GM23248 (cell line): Measurements from ENCODE around the gene ADSS1. TPM values are rescaled to one million over a fixed set of nuclear protein-coding genes. Genes with fewer than 3 reads are reported as not detected.
A peak's percentile ranks its signal among the peaks of the same experiment; 100 is the strongest.

Experiments
- DNase-seq: peaks from one replicate; pipeline ENCODE4 v3.0.0-alpha.2; 2015
- H2AFZ ChIP-seq: fragments of 200-600 bp; sonication (generic); 2 replicates; pipeline ENCODE4 v1.6.1; 2016; ENCODE audit warnings: antibody characterized with exemption
- H3F3A ChIP-seq: fragments of 200-600 bp; sonication (generic); 2 replicates; pipeline ENCODE4 v1.6.1; 2016; ENCODE audit warnings: mild to moderate bottlenecking, antibody characterized with exemption, mixed run types; ENCODE audit not compliant: insufficient read depth
- H3K27ac ChIP-seq: fragments of 200-600 bp; sonication (generic); 2 replicates; pipeline ENCODE4 v1.5.1; 2016; ENCODE audit warnings: mild to moderate bottlenecking
- H3K27me3 ChIP-seq: fragments of 200-600 bp; sonication (generic); replicated peaks from 2 replicates; pipeline ENCODE4 v1.6.1; 2016; ENCODE audit warnings: mild to moderate bottlenecking; ENCODE audit not compliant: insufficient read depth
- H3K36me3 ChIP-seq: fragments of 200-600 bp; sonication (generic); 2 replicates; pipeline ENCODE4 v1.6.1; 2016; ENCODE audit warnings: low read depth, mild to moderate bottlenecking
- H3K4me1 ChIP-seq: fragments of 200-600 bp; sonication (generic); 2 replicates; pipeline ENCODE4 v1.6.1; 2016; ENCODE audit warnings: mild to moderate bottlenecking; ENCODE audit not compliant: insufficient read depth
- H3K4me2 ChIP-seq: fragments of 200-600 bp; sonication (generic); one replicate; pipeline ENCODE4 v1.6.1; 2016; ENCODE audit warnings: mild to moderate bottlenecking; ENCODE audit not compliant: unreplicated experiment
- H3K4me3 ChIP-seq: fragments of 200-600 bp; sonication (generic); 2 replicates; pipeline ENCODE4 v1.5.1; 2016; ENCODE audit warnings: mild to moderate bottlenecking
- H3K79me2 ChIP-seq: fragments of 200-600 bp; sonication (generic); 2 replicates; pipeline ENCODE4 v1.6.1; 2016; ENCODE audit warnings: mild to moderate bottlenecking; ENCODE audit not compliant: insufficient read depth
- H3K9ac ChIP-seq: fragments of 200-600 bp; sonication (generic); 2 replicates; pipeline ENCODE4 v1.6.1; 2016; ENCODE audit warnings: mild to moderate bottlenecking
- H3K9me2 ChIP-seq: fragments of 200-600 bp; sonication (generic); 2 replicates; pipeline ENCODE4 v1.6.1; 2016; ENCODE audit warnings: mixed run types, mild to moderate bottlenecking, moderate library complexity; ENCODE audit not compliant: insufficient read depth
- H3K9me3 ChIP-seq: fragments of 200-600 bp; sonication (generic); one replicate; pipeline ENCODE4 v1.6.1; 2017; ENCODE audit warnings: low read depth
- H4K20me1 ChIP-seq: fragments of 200-600 bp; sonication (generic); 2 replicates; pipeline ENCODE4 v1.6.0; 2016; ENCODE audit not compliant: insufficient read depth
- EZH2 ChIP-seq: fragments of 200-600 bp; sonication (generic); IDR thresholded peaks from 2 replicates; pipeline ENCODE4 v1.6.1; 2018; ENCODE audit warnings: antibody characterized with exemption, mild to moderate bottlenecking; ENCODE audit not compliant: insufficient read depth, poor library complexity, severe bottlenecking
- EZH2phosphoT487 ChIP-seq: fragments of 200-600 bp; sonication (generic); IDR thresholded peaks from 2 replicates; pipeline ENCODE4 v1.6.1; 2018; ENCODE audit warnings: antibody characterized with exemption, moderate library complexity, mild to moderate bottlenecking, low read depth; ENCODE audit not compliant: insufficient read depth
- WGBS, 2 experiments: methylation state at CpG; one replicate each; pipeline ENCODE4 v1.1.6; 2015 to 2017; ENCODE audit warnings: low lambda C conversion rate in 2 of 2, low coverage in 1 of 2; ENCODE audit errors: missing lambda C conversion rate in 2 of 2; 5-methylcytosine and 5-hydroxymethylcytosine counted together
- in situ Hi-C: fragments of 300-500 bp; cut with MboI; formaldehyde crosslinking; loops from 2 replicates; pipeline ENCODE4 v1.15.0; 2020
- polyA plus RNA-seq: library from polyadenylated mRNA; unstranded; fragments of >200 nt; fragmentation: Nextera tagmentation; extraction: Ambion mirVana; gene quantifications from 2 replicates; pipeline ENCODE4 v1.2.1, GENCODE V29; 2016
- total RNA-seq: library from RNA; depleted of rRNA; stranded (reverse); fragments of >200 nt; shearing (Covaris generic); gene quantifications from 2 replicates; pipeline ENCODE4 v1.2.3, GENCODE V29; 2014

ADSS1 gene
- total and polyA plus RNA-seq, 2 experiments from 2014 or later = 3.7 to 7.1 TPM

GRCh38 chr14:104770072-104770579, 46.1 kb downstream of the ADSS1 start:
- peaks cover 6% of the 10 kb centered on the region; the same call in 1 of the 2 replicates for H3F3A ChIP-seq
- TF ChIP-seq EZH2phosphoT487 (no peak), EZH2 (no peak)
- H3K4me1 ChIP-seq = no peaks in the 10 kb centered on the region
- no peaks in the 10 kb centered on the region for H3K9me3 ChIP-seq
- peaks cover 6% of the 10 kb centered on the region; the same call in 1 of the 2 replicates for H3K36me3 ChIP-seq
- no peaks in the 10 kb centered on the region for H4K20me1 ChIP-seq
- H2AFZ ChIP-seq = no peak overlapping the region
- no peak for DNase-seq
- H3K4me3 ChIP-seq = no peak overlapping the region
- in situ Hi-C loops = no loop called here
- no peaks in the 10 kb centered on the region for H3K79me2 ChIP-seq
- H3K9ac ChIP-seq = no peak overlapping the region
- H3K27me3 ChIP-seq = no peaks in the 10 kb centered on the region
- no peaks in the 10 kb centered on the region for H3K9me2 ChIP-seq
- WGBS, 2 experiments = 55 to 61% methylated on average over 22 to 24 of the region's 24 CpGs
- no peak overlapping the region for H3K27ac ChIP-seq
- no peak overlapping the region for H3K4me2 ChIP-seq

GRCh38 chr14:104770851-104771272, 46.8 kb downstream of the ADSS1 start:
- TF ChIP-seq EZH2 (no peak), EZH2phosphoT487 (no peak)
- Histone ChIP-seq H3K9me2 (no peaks in the 10 kb centered on the region), H2AFZ (no peak overlapping the region), H3K79me2 (no peaks in the 10 kb centered on the region), H3F3A (no peaks in the 10 kb centered on the region), H3K4me3 (no peak overlapping the region), H3K9ac (no peak overlapping the region), H3K4me2 (no peak overlapping the region), H3K9me3 (no peaks in the 10 kb centered on the region), H3K27me3 (no peaks in the 10 kb centered on the region), H3K27ac (no peak overlapping the region), H3K36me3 (peaks cover 6% of the 10 kb centered on the region; the same call in 1 of the 2 replicates), H3K4me1 (no peaks in the 10 kb centered on the region), H4K20me1 (no peaks in the 10 kb centered on the region)
- in situ Hi-C loops = no loop called here
- DNase-seq = peak; percentile 49
- WGBS, 2 experiments = 97 to 99% methylated on average over 5 of the region's 5 CpGs

- Histone ChIP-seq H3F3A (no peaks in the 10 kb centered on the region), H3K36me3 (peaks cover 6% of the 10 kb centered on the region; the same call in 1 of the 2 replicates), H2AFZ (no peak overlapping the region), H3K27ac (no peak overlapping the region), H3K79me2 (no peaks in the 10 kb centered on the region), H3K27me3 (no peaks in the 10 kb centered on the region), H3K9me2 (no peaks in the 10 kb centered on the region), H3K4me1 (no peaks in the 10 kb centered on the region), H3K4me3 (no peak overlapping the region), H3K4me2 (no peak overlapping the region), H3K9me3 (no peaks in the 10 kb centered on the region), H4K20me1 (no peaks in the 10 kb centered on the region), H3K9ac (no peak overlapping the region)
- in situ Hi-C loops = no loop called here
- no peak for DNase-seq
- WGBS, 2 experiments = 89 to 97% methylated on average over 3 to 4 of the region's 4 CpGs
- TF ChIP-seq EZH2 = no peak
- TF ChIP-seq EZH2phosphoT487 = no peak
Observed at GRCh38 chr14:104771374-104771773, 47.3 kb downstream of the ADSS1 start.

DNA sequence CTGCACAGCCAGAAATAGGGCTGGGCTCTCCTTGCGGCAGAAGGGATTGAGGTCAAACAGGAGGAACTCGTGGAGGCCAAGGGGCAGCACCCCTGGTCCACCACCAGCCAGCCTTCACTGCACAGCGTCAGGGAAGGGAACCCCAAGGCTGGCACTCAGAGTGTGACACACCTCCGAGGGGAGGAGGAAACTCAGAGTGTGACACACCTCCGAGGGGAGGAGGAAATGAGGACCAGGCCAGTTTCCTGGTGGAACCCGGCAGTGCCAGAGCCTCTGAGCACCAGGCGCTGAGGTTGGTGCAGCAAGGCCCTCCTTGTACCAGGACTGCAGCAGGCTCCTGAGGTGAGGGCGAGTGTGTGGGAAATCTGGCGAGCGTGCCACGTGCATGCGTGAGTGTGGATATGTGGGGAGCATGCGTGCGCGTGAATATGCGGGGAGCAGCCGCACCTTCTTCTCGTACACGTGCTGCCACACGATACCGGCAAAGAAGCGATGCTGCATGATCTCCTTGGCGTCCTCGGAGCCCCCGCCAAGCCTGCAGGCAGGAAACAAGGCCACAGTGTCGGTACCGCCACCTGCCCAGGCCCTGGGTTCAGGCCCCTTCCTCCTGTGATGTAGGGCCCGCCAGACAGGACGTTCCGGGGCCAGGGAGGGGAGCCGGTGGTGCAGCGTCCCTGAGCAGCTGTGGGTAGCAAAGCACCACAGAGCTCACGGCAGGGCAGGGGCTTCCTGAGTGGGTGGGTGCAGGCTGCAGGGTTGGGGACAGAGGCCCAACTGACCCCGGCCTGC, 48.1 kb downstream of the ADSS1 start:
- no peaks in the 10 kb centered on the region for H3K27me3 ChIP-seq
- no peak overlapping the region for H2AFZ ChIP-seq
- in situ Hi-C loops = no loop called here
- H3K9ac ChIP-seq = no peak overlapping the region
- DNase-seq = no peak
- no peaks in the 10 kb centered on the region for H3K9me3 ChIP-seq
- H3K9me2 ChIP-seq = no peaks in the 10 kb centered on the region
- no peaks in the 10 kb centered on the region for H3F3A ChIP-seq
- H3K36me3 ChIP-seq = peaks cover 6% of the 10 kb centered on the region; the same call in 1 of the 2 replicates
- 87 to 92% methylated on average over 32 to 34 of the region's 34 CpGs for WGBS, 2 experiments
- TF ChIP-seq EZH2phosphoT487 = no peak
- no peak for TF ChIP-seq EZH2
- no peak overlapping the region for H3K4me3 ChIP-seq
- H3K4me1 ChIP-seq = no peaks in the 10 kb centered on the region
- H3K27ac ChIP-seq = no peak overlapping the region
- H3K79me2 ChIP-seq = no peaks in the 10 kb centered on the region
- no peaks in the 10 kb centered on the region for H4K20me1 ChIP-seq
- H3K4me2 ChIP-seq = no peak overlapping the region
